GM12865 (cell line): Measurements from ENCODE around the gene GDPGP1.

Experiments
- DNase-seq: peaks from one replicate; pipeline ENCODE4 v3.0.0; 2010; ENCODE audit warnings: low read depth
- H3K4me3 ChIP-seq: 2 replicates; pipeline ENCODE4 v1.5.1; 2011; ENCODE audit warnings: mild to moderate bottlenecking, low read depth, low read length, control low read depth
- TF ChIP-seq, protein P1 (sequence below): IDR thresholded peaks from 2 replicates; pipeline ENCODE4 v1.5.1; 2011; ENCODE audit warnings: low read length, control low read depth, low read depth, inconsistent platforms; ENCODE audit not compliant: insufficient read depth; ENCODE audit errors: missing control alignments

GDPGP1 gene

GRCh38 chr15:90201130-90201943, 32.7 kb upstream of the GDPGP1 start, which contains the start of gene SEMA4B:
Gene SEMA4B, plus strand, starts transcription at chr15:90201330. Its CDS starts 249 bp downstream, at chr15:90201579.
- DNase-seq: peak; percentile 79
- TF ChIP-seq, protein P1, sequence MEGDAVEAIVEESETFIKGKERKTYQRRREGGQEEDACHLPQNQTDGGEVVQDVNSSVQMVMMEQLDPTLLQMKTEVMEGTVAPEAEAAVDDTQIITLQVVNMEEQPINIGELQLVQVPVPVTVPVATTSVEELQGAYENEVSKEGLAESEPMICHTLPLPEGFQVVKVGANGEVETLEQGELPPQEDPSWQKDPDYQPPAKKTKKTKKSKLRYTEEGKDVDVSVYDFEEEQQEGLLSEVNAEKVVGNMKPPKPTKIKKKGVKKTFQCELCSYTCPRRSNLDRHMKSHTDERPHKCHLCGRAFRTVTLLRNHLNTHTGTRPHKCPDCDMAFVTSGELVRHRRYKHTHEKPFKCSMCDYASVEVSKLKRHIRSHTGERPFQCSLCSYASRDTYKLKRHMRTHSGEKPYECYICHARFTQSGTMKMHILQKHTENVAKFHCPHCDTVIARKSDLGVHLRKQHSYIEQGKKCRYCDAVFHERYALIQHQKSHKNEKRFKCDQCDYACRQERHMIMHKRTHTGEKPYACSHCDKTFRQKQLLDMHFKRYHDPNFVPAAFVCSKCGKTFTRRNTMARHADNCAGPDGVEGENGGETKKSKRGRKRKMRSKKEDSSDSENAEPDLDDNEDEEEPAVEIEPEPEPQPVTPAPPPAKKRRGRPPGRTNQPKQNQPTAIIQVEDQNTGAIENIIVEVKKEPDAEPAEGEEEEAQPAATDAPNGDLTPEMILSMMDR: no peak

GRCh38 chr15:90201944-90202375, 32.0 kb upstream of the GDPGP1 start:
- TF ChIP-seq, protein P1: no peak
- no peak for DNase-seq
- peak overlapping the region; percentile 68 for H3K4me3 ChIP-seq

More at GRCh38 chr15:90201130-90201943, 32.7 kb upstream of the GDPGP1 start, which contains the start of gene SEMA4B:
- peak within 1 kb of the TSS; percentile 68 for H3K4me3 ChIP-seq

- DNase-seq: no peak
- TF ChIP-seq, protein P1: no peak
- no peak overlapping the region for H3K4me3 ChIP-seq
Measured at GRCh38 chr15:90202929-90203328, 31.1 kb upstream of the GDPGP1 start.

- H3K4me3 ChIP-seq: no peak overlapping the region
- no peak for DNase-seq
- TF ChIP-seq, protein P1: no peak
Measured at GRCh38 chr15:90203473-90203872, 30.5 kb upstream of the GDPGP1 start.

GRCh38 chr15:90203922-90204321, 30.1 kb upstream of the GDPGP1 start:
- H3K4me3 ChIP-seq: no peak overlapping the region
- TF ChIP-seq, protein P1: no peak
- DNase-seq: no peak

- TF ChIP-seq, protein P1: no peak
- DNase-seq: no peak
- no peak overlapping the region for H3K4me3 ChIP-seq
Measured at GRCh38 chr15:90205050-90205848, 28.8 kb upstream of the GDPGP1 start.
